ENCODE results near the gene S100P.

S100P gene

GRCh38 chr4:6727081-6727942 is 33.6 kb downstream of the S100P start:
- DNase-seq: no peak

GRCh38 chr4:6727943-6728250 is 34.2 kb downstream of the S100P start:
- no peak for DNase-seq

- DNase-seq: no peak
Observed at GRCh38 chr4:6728320-6729029, 34.8 kb downstream of the S100P start.

GRCh38 chr4:6730603-6731317 is 37.1 kb downstream of the S100P start:
- no peak for DNase-seq

GRCh38 chr4:6731318-6731675 is 37.6 kb downstream of the S100P start:
- DNase-seq: no peak

GRCh38 chr4:6731780-6732179 is 38.1 kb downstream of the S100P start:
- no peak for DNase-seq

GRCh38 chr4:6732441-6733357 is 39.0 kb downstream of the S100P start:
- peak; percentile 2 for DNase-seq

- no peak for DNase-seq
Observed at GRCh38 chr4:6733358-6734164, 39.9 kb downstream of the S100P start.

GRCh38 chr4:6734165-6734786 is 40.6 kb downstream of the S100P start:
- no peak for DNase-seq

GRCh38 chr4:6739920-6740319 is 46.2 kb downstream of the S100P start:
- DNase-seq: no peak

GRCh38 chr4:6740347-6740746 is 46.7 kb downstream of the S100P start:
- DNase-seq: no peak

- DNase-seq: no peak
Observed at GRCh38 chr4:6742507-6742906, 48.8 kb downstream of the S100P start.

- DNase-seq: no peak
Observed at GRCh38 chr4:6742989-6743388, 49.3 kb downstream of the S100P start.
